Camera-type eye (tissue), 1 donor: ENCODE measurements around the gene RNF126. TPM values are rescaled to one million over a fixed set of nuclear protein-coding genes. Genes with fewer than 3 reads are reported as not detected.

ENCODE experiments used
- total RNA-seq: library from RNA; depleted of rRNA; stranded (reverse); fragments of >200 nt; gene quantifications from one replicate; pipeline ENCODE4 v1.2.3, GENCODE V29; 2014

RNF126 gene
- 25.8 TPM for total RNA-seq

DNA sequence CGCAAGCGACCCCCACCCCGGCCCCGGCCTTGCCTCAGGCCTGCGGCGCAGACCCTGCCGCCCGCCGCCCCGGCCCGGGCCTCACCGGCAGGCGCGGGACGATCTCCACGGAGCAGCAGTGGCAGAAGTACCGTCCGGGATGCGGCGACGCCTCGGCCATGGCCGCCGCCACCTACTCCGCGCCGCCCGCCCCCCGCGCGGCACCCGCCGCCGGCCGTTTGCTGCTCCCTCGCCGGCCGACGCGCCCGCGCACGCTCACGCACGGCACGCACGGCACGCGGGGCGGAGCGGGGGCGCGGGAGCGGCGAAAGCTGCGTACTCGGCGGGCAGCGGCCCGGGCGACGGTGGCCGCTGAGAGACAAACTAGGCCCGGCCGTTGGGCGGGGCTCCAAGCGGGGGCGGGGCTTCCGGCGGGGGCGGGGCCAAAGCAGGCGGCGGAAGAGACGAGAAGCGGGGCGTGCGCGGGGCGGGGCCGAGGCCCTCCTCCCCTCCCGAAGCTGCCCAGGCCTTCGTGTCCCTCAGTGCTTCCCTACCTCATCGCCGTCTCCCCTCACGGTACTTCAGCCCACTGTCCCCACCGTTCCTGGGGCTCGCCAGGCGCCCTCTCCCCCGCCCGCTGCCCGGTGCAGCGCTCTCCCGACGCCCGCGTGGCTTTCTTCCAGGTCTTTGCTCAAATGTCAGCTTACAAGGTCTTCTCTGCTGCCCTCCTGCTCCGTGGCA lies at the start of gene RNF126:
RNF126 (minus strand) TSS at position 253 of the 720 bp plus-strand sequence; CDS start at position 160, 93 bp downstream.

DNA sequence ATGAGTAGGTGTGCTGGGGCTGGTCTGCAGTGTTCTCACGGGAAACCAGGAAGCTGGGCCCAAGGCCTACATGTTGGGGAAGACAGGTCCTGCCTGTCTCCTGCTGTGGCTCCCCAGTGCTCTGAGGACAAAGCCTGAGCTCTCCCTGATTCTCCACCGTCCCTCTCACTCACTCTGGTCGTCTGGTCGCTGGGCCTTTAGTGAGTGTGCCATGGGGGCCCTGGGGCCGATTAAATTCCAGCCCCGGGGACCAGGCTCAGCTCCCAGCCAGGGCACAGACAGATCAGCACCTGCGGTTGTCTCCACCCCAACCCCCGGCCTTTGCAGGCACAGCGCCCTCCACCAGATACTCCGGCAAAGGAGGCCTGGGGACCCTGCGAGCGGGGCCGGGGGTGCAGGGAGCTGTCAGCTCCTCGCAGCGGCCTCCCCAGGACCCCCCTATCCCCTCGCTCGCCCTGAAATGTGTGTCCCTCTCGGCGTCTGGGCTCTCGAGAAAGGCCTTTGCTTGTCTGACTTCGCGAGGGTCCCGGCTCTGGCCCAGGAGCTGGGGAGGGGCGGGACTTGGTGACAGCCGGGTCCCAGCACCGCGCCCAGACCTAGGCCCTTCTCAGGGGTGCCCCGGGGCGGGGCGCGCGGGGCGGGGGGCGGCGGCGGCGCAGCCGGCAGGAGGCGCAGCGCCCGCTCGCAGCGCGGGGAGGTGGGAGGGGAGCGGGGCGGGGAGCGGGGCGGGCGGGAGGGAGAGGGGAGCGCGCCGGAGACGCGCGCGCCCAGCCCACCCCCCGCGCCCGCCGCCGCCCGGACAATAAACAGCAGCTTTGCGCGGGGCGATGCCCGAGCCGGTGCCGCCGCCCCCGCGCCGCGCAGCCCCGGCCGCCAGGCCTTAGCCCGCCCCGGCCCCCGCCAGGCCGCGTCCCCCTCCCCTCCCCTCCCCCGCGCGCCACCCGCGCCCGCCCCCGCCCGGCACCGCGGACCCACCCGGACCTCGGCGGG lies 45.4 kb upstream of the RNF126 start, which contains the start of gene PALM:
PALM (plus strand) TSS at position 782 of the 990 bp plus-strand sequence. CDS start 212 bp downstream, outside the sequence.

DNA sequence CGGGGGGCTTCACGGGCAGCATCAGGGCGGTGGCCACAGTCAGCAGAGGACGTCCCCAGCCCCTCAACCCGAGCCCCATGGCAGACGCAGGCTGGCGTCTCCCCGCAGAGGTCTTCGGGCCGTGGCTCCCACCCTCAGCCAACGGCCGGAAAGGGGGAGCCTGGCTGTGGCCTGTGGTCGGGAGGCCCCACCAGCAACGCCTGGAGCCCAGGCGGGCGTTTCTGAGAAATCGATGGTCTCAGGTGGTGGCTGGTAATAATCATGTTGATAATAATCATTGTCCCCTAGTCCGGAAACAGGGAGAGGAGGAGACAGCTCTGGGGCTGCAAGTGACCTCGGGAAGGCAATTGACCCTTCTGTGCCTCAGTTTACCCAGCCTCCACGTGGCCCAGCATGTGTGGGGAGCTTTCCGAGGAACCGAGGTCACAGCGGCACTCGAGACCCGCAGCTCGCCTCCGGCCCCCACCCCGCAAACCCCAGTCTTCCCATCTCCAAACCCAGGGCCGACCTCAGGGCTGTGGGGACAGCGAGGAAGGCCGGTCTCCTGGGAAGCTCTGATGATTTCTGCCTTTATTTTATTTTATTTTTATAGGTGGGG lies 32.4 kb upstream of the RNF126 start, which contains the start of gene PRSS57:
PRSS57 (minus strand) TSS at position 101 of the 598 bp plus-strand sequence; CDS start at position 79, 22 bp downstream.

DNA sequence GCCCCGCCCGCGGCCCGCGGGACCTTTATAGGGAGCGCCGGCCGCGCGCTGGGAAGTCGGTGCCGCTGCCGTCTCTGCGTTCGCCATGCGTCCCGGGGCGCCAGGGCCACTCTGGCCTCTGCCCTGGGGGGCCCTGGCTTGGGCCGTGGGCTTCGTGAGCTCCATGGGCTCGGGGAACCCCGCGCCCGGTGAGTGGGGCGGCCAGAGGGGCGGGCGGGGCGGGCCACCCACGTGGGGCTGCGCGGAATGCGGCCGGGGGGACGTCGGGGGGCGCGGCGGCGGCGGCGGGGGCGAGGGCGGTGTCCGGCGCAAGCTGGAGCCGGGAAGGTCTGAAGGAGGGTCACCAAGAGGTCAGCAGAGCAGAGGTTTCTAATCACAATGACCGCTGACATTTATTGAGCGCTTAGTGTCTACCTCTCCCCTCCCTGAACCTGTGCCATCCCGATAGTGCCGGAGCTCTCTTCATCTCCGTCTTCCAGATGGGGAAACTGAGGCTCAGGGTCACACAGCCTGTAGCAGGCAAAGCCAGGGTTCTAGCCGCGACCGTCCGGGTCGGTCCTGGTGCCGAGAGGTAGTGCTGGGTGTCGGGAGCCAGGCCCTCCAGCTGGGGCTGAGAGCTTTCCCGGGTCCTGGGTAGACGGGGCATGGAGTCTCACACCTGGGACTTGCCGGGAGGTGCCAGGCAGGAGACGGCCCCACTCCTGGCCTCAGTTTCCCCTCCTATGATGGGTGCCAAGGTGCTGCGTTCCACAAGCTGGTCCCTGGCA lies 13.5 kb upstream of the RNF126 start, which contains the start of gene FSTL3:
FSTL3 (plus strand) TSS at position 54 of the 767 bp plus-strand sequence; CDS start at position 86, 32 bp downstream.

DNA sequence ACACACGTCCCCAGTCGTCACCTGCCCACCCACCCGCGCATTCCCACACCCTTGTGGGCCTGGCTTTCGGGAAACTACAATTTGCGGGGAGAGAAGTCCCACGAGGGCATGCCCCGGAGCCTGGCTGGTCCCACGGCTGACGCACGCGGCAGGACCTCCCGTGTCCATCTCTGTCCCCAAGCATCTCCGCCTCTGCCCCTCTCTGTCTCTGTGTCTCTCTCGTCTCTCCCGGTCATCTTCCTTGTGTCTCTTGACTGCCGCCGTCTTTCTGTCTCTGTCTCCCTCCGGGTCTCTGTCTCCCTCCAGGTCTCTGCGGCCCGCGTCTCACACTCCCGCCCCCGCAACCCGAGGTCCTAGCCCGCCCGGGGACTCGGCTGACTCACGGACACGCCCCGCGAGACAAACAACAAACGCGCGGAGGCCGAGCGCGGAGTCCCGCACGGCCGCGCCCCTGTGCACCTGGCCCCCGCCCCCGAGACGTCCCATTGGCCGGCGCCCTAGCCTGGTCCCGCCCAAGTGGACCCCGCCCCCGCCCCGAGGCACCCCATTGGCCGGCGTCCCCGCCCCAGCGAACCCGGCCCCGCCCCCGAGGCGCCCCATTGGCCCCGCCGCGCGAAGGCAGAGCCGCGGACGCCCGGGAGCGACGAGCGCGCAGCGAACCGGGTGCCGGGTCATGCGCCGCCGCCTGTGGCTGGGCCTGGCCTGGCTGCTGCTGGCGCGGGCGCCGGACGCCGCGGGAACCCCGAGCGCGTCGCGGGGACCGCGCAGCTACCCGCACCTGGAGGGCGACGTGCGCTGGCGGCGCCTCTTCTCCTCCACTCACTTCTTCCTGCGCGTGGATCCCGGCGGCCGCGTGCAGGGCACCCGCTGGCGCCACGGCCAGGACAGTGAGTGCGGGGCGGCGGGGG lies 23.5 kb downstream of the RNF126 start, which contains the start of gene FGF22:
FGF22 (plus strand) TSS at position 627 of the 908 bp plus-strand sequence; CDS start at position 674, 47 bp downstream.

DNA sequence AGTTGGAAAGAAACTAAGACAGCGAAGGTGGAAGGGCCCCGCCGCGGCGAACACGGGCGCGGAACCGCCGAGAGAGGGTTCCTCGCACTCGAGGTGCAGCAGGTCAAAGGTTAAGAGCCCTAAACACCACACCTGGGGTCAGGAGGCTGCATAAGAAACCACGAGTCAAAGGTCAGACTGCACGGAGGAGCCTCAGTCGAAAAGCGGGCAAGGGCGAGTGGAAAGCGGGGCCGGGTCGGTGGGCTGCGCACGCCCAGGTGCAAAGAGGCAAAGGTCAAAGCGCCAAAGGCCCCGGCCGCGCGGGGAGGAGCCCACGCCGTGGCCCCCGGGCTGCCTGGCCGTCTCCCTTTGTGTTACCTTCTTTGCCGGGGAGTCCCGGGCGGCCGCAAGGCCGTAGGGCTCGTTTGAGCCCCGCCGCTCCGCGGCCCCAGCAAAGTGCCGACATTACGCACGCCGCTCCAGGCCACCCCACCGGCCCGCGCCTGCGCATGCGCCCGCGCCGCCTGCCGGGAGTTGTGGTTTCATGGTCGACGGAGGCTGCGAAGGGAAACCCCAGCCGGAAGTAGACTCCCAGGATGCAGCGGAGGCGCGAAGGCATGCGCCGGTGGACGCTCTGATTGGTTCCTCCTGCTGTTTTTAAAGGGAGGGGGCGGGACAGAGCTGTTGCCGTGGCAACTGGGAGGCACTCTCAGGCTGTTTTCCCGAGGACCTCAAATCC lies 29.8 kb downstream of the RNF126 start, which contains the start of gene POLRMT:
POLRMT (minus strand) TSS at position 470 of the 718 bp plus-strand sequence; CDS start at position 445, 25 bp downstream.

Other genes with a start within 250 kb of the RNF126 start
- gene SHC2, start 202.2 kb downstream of the RNF126 start, total RNA-seq = 22.5 TPM
- gene MADCAM1, start 166.7 kb downstream of the RNF126 start, total RNA-seq = 1.3 TPM
- gene TPGS1, start 155.7 kb downstream of the RNF126 start, total RNA-seq = 28.9 TPM
- 83.5 TPM for gene CDC34, start 131.5 kb downstream of the RNF126 start, total RNA-seq
- gene GZMM, start 119.2 kb downstream of the RNF126 start, total RNA-seq = not detected
- gene BSG, start 90.6 kb downstream of the RNF126 start, total RNA-seq = 413 TPM
- 6.0 TPM for gene HCN2, start 73.3 kb downstream of the RNF126 start, total RNA-seq
- 33.2 TPM for gene POLRMT, start 29.7 kb downstream of the RNF126 start, total RNA-seq
- not detected for gene FGF22, start 23.3 kb downstream of the RNF126 start, total RNA-seq
- gene FSTL3, start 13.2 kb upstream of the RNF126 start, total RNA-seq = 36.6 TPM
- not detected for gene PRSS57, start 32.2 kb upstream of the RNF126 start, total RNA-seq
- gene PALM, start 45.7 kb upstream of the RNF126 start, total RNA-seq = 145 TPM
- gene MISP, start 87.9 kb upstream of the RNF126 start, total RNA-seq = 1.4 TPM
- 113 TPM for gene PTBP1, start 134.2 kb upstream of the RNF126 start, total RNA-seq
- gene PLPPR3, start 158.7 kb upstream of the RNF126 start, total RNA-seq = 21.2 TPM
- gene AZU1, start 164.6 kb upstream of the RNF126 start, total RNA-seq = 3.4 TPM
- gene PRTN3, start 177.8 kb upstream of the RNF126 start, total RNA-seq = 2.5 TPM
- gene ELANE, start 189.1 kb upstream of the RNF126 start, total RNA-seq = 6.4 TPM
- gene CFD, start 196.4 kb upstream of the RNF126 start, total RNA-seq = 15.3 TPM
- 70.6 TPM for gene MED16, start 230.0 kb upstream of the RNF126 start, total RNA-seq
- not detected for gene RNU6-9, start 230.3 kb upstream of the RNF126 start, total RNA-seq